ENCODE data around the gene DPEP2. TPM values are rescaled to one million over a fixed set of nuclear protein-coding genes. Genes with fewer than 3 reads are reported as not detected.

Gene DPEP2
- total RNA-seq, 1 donor from 2014 or later: 14.4 TPM

GRCh38 chr16:67959536-67960329 lies 39.6 kb downstream of the DPEP2 start:
- intact Hi-C loops (cut with micrococcal nuclease): no loop called here

GRCh38 chr16:67957622-67958021 lies 41.7 kb downstream of the DPEP2 start:
- intact Hi-C loops (cut with micrococcal nuclease): no loop called here

GRCh38 chr16:67954421-67955196 lies 44.7 kb downstream of the DPEP2 start:
- intact Hi-C loops (cut with micrococcal nuclease): no loop called here

GRCh38 chr16:67953641-67954375 lies 45.5 kb downstream of the DPEP2 start:
- intact Hi-C loops (cut with micrococcal nuclease): no loop called here

- intact Hi-C loops (cut with micrococcal nuclease): no loop called here
These were observed 47.8 kb downstream of the DPEP2 start for GRCh38 chr16:67951485-67951884.

- intact Hi-C loops (cut with micrococcal nuclease): no loop called here
These were observed 48.9 kb downstream of the DPEP2 start for GRCh38 chr16:67950335-67950843.

- intact Hi-C loops (cut with micrococcal nuclease): no loop called here
These were observed 49.6 kb downstream of the DPEP2 start for GRCh38 chr16:67949645-67950044.

- intact Hi-C loops (cut with micrococcal nuclease): no loop called here
These were observed 51.3 kb downstream of the DPEP2 start for GRCh38 chr16:67948015-67948414.

- intact Hi-C loops (cut with micrococcal nuclease): no loop called here
These were observed 52.2 kb downstream of the DPEP2 start for GRCh38 chr16:67946966-67947558.

- intact Hi-C loops (cut with micrococcal nuclease): no loop called here
These were observed 53.1 kb downstream of the DPEP2 start for GRCh38 chr16:67946128-67946569.

GRCh38 chr16:67945392-67945933 lies 53.8 kb downstream of the DPEP2 start:
- intact Hi-C loops (cut with micrococcal nuclease): no loop called here

- intact Hi-C loops (cut with micrococcal nuclease): no loop called here
These were observed 54.4 kb downstream of the DPEP2 start for GRCh38 chr16:67944690-67945391.

- intact Hi-C loops (cut with micrococcal nuclease): no loop called here
These were observed 55.4 kb downstream of the DPEP2 start, which contains the start of gene LCAT for GRCh38 chr16:67943619-67944504. Gene LCAT, minus strand, starts transcription at chr16:67944120. Its CDS starts 19 bp downstream, at chr16:67944101.

GRCh38 chr16:67943256-67943618 lies 56.0 kb downstream of the DPEP2 start:
- intact Hi-C loops (cut with micrococcal nuclease): no loop called here

- intact Hi-C loops (cut with micrococcal nuclease): no loop called here
These were observed 56.6 kb downstream of the DPEP2 start for GRCh38 chr16:67942510-67943255.

GRCh38 chr16:67942200-67942509 lies 57.1 kb downstream of the DPEP2 start:
- intact Hi-C loops (cut with micrococcal nuclease): no loop called here

- intact Hi-C loops (cut with micrococcal nuclease): no loop called here
These were observed 57.6 kb downstream of the DPEP2 start for GRCh38 chr16:67941469-67942199.
